Osteoblast (primary cell): ENCODE results near the gene PLCG2. TPM values are rescaled to one million over a fixed set of nuclear protein-coding genes. Genes with fewer than 3 reads are reported as not detected.

Source experiments
- DNase-seq: peaks from one replicate; pipeline ENCODE4 v3.0.0; 2011; ENCODE audit warnings: low spot score, mixed read lengths; ENCODE audit not compliant: insufficient read length; ENCODE audit errors: missing footprints
- H2AFZ ChIP-seq: 2 replicates; pipeline ENCODE4 v1.6.0; 2011; ENCODE audit warnings: mild to moderate bottlenecking, low read length
- H3K27ac ChIP-seq: 2 replicates; pipeline ENCODE4 v1.5.1; 2011; ENCODE audit warnings: mild to moderate bottlenecking, low read depth, low read length, moderate library complexity
- H3K27me3 ChIP-seq: 2 replicates; pipeline ENCODE4 v1.6.0; 2012; ENCODE audit warnings: mild to moderate bottlenecking, control low read depth, inconsistent platforms, low read length, moderate library complexity; ENCODE audit not compliant: insufficient read depth
- H3K36me3 ChIP-seq: 2 replicates; pipeline ENCODE4 v1.5.1; 2011; ENCODE audit warnings: mild to moderate bottlenecking, low read length, control low read depth, moderate library complexity; ENCODE audit not compliant: insufficient read depth
- H3K4me1 ChIP-seq: 2 replicates; pipeline ENCODE4 v1.5.1; 2011; ENCODE audit warnings: mild to moderate bottlenecking, low read length, control low read depth, moderate library complexity; ENCODE audit not compliant: insufficient read depth
- H3K4me2 ChIP-seq: 2 replicates; pipeline ENCODE4 v1.6.0; 2011; ENCODE audit warnings: mild to moderate bottlenecking, low read length; ENCODE audit not compliant: insufficient read depth
- H3K4me3 ChIP-seq: fragments of 200-600 bp; sonication (generic); 3 replicates; pipeline ENCODE4 v1.5.1; 2012; ENCODE audit warnings: mild to moderate bottlenecking, low read length, inconsistent platforms; ENCODE audit not compliant: insufficient read depth
- H3K79me2 ChIP-seq: 2 replicates; pipeline ENCODE4 v1.6.0; 2012; ENCODE audit warnings: mild to moderate bottlenecking, low read length, control low read depth, inconsistent platforms; ENCODE audit not compliant: insufficient read depth
- H3K9me3 ChIP-seq: 2 replicates; pipeline ENCODE4 v1.5.1; 2011; ENCODE audit warnings: low read depth, low read length, control low read depth
- H4K20me1 ChIP-seq: 2 replicates; pipeline ENCODE4 v1.6.0; 2012; ENCODE audit warnings: mild to moderate bottlenecking, low read length, control low read depth; ENCODE audit not compliant: insufficient read depth
- total RNA-seq: library from RNA; depleted of rRNA; stranded (reverse); fragments of >200 nt; gene quantifications from 2 replicates; pipeline ENCODE4 v1.2.3, GENCODE V29; 2012
- TF ChIP-seq, protein P1 (sequence below): IDR thresholded peaks from 2 replicates; pipeline ENCODE4 v1.5.1; 2011; ENCODE audit warnings: mild to moderate bottlenecking, low read depth, low read length, moderate library complexity; ENCODE audit errors: extremely low read depth

The PLCG2 gene
- total RNA-seq, 1 donor: 1.1 TPM

DNA sequence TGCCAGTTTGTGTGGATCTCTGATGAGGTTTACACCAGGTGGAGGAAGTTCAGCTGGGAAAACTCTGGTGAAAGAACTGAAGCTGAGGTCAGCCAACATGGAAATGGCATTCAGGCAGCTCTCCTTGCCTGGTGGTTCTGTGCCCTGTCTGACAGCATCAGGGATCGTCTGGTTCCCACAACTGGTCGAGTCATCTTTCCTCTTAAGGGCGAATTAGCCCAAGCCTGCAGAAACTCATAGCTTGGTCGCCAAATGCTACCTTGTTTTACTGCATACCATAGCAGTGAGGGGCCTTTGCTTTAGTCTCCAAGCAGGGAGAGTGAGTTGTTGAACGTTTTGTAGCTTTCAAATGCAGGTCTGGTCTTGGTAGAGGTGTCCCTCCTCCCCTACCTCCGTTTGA is 7.2 kb downstream of the PLCG2 start:
- no peaks in the 10 kb centered on the region for H3K9me3 ChIP-seq
- TF ChIP-seq, protein P1, sequence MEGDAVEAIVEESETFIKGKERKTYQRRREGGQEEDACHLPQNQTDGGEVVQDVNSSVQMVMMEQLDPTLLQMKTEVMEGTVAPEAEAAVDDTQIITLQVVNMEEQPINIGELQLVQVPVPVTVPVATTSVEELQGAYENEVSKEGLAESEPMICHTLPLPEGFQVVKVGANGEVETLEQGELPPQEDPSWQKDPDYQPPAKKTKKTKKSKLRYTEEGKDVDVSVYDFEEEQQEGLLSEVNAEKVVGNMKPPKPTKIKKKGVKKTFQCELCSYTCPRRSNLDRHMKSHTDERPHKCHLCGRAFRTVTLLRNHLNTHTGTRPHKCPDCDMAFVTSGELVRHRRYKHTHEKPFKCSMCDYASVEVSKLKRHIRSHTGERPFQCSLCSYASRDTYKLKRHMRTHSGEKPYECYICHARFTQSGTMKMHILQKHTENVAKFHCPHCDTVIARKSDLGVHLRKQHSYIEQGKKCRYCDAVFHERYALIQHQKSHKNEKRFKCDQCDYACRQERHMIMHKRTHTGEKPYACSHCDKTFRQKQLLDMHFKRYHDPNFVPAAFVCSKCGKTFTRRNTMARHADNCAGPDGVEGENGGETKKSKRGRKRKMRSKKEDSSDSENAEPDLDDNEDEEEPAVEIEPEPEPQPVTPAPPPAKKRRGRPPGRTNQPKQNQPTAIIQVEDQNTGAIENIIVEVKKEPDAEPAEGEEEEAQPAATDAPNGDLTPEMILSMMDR: no peak
- H3K27me3 ChIP-seq: peaks cover 1% of the 10 kb centered on the region
- no peak overlapping the region for H3K4me2 ChIP-seq
- H3K4me3 ChIP-seq: no peak overlapping the region
- H2AFZ ChIP-seq: no peak overlapping the region
- H4K20me1 ChIP-seq: no peaks in the 10 kb centered on the region
- H3K27ac ChIP-seq: no peak overlapping the region
- no peaks in the 10 kb centered on the region for H3K79me2 ChIP-seq
- H3K4me1 ChIP-seq: no peaks in the 10 kb centered on the region
- DNase-seq: no peak
- no peaks in the 10 kb centered on the region for H3K36me3 ChIP-seq

DNA sequence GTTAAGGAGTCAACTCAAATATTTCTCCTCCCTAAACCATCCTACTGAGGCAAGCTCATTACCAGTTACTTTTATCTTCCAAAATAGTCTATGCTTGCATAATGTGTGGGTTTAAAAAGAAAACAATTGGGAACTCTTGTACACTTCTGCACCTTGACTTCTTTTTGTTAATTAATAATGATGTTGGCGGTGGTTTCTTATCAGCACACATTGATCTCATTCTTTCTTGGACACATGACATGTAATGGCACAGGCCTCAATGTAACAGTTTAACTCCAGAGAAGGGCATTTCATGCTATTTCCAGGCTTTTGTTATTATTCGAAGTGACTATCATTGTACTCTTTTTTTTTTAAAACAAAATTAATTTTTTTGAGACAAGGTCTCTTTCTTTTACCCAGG is 7.8 kb downstream of the PLCG2 start:
- DNase-seq: no peak

DNA sequence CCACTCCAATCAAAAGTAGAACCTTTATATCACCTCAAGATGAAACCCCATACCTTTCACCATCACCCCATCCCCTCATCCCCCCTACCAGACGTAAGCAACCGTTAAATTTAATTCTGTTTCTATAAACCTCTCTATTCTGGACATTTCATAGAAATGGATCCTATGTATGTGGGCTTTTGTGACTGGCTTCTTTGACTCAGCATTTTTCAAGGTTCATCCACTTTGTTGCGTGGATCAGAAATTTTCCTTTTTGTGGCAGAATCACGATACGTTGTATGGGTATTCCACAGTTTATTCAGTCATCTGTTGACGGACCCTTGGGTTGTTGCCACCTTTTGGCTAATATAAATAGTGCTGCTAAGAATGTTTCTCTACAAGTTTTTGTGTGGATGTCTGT is 8.6 kb downstream of the PLCG2 start:
- H3K4me3 ChIP-seq: no peak overlapping the region
- H3K4me2 ChIP-seq: no peak overlapping the region
- H4K20me1 ChIP-seq: no peaks in the 10 kb centered on the region
- TF ChIP-seq, protein P1: no peak
- H2AFZ ChIP-seq: no peak overlapping the region
- H3K27ac ChIP-seq: no peak overlapping the region
- no peaks in the 10 kb centered on the region for H3K27me3 ChIP-seq
- no peaks in the 10 kb centered on the region for H3K4me1 ChIP-seq
- H3K36me3 ChIP-seq: no peaks in the 10 kb centered on the region
- DNase-seq: no peak
- no peaks in the 10 kb centered on the region for H3K79me2 ChIP-seq
- no peaks in the 10 kb centered on the region for H3K9me3 ChIP-seq

More for the DNA sequence above, 7.8 kb downstream of the PLCG2 start:
- H3K4me3 ChIP-seq: no peak overlapping the region
- H3K27ac ChIP-seq: no peak overlapping the region
- H3K4me2 ChIP-seq: no peak overlapping the region
- H3K27me3 ChIP-seq: no peaks in the 10 kb centered on the region
- no peaks in the 10 kb centered on the region for H3K79me2 ChIP-seq
- H3K36me3 ChIP-seq: no peaks in the 10 kb centered on the region
- no peaks in the 10 kb centered on the region for H3K9me3 ChIP-seq
- TF ChIP-seq, protein P1: no peak
- no peak overlapping the region for H2AFZ ChIP-seq
- H4K20me1 ChIP-seq: no peaks in the 10 kb centered on the region
- no peaks in the 10 kb centered on the region for H3K4me1 ChIP-seq

DNA sequence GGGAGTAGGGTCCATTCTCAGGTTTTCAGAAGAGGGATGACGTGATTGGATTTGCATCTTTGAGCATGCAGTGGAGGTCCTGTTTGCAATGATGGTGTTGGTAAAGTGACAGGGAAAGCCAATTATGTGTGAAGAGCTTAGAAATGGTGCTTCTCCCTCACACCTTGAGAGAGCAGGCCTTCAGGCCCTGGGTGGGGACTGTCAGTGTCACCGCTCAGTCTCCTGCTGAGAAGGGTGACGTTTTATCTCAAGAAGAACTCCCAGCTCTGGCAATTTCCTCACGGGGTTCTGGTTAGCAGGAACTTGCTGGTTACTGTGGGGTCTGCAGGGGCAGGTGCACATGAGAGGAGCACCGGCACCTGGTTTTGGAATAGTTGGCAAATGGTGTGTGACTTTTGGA is 11.2 kb downstream of the PLCG2 start:
- H2AFZ ChIP-seq: no peak overlapping the region
- no peaks in the 10 kb centered on the region for H3K9me3 ChIP-seq
- no peak for DNase-seq
- H3K36me3 ChIP-seq: no peaks in the 10 kb centered on the region
- no peak overlapping the region for H3K4me2 ChIP-seq
- H3K79me2 ChIP-seq: no peaks in the 10 kb centered on the region
- no peak overlapping the region for H3K27ac ChIP-seq
- no peaks in the 10 kb centered on the region for H3K27me3 ChIP-seq
- no peak overlapping the region for H3K4me3 ChIP-seq
- TF ChIP-seq, protein P1: no peak
- no peaks in the 10 kb centered on the region for H4K20me1 ChIP-seq
- no peaks in the 10 kb centered on the region for H3K4me1 ChIP-seq
